NCI-H774 (cell line): ENCODE results near the gene CELF2.
"Not testable (repeated sequence)": the region's sequence is repeated elsewhere in the genome, so short reads cannot be mapped to it uniquely, and the experiment has no call there.

Experiments
- DNase-seq: peaks from one replicate; lab custom pipeline; 2025; lab: John Stamatoyannopoulos, UW

The CELF2 gene

DNA sequence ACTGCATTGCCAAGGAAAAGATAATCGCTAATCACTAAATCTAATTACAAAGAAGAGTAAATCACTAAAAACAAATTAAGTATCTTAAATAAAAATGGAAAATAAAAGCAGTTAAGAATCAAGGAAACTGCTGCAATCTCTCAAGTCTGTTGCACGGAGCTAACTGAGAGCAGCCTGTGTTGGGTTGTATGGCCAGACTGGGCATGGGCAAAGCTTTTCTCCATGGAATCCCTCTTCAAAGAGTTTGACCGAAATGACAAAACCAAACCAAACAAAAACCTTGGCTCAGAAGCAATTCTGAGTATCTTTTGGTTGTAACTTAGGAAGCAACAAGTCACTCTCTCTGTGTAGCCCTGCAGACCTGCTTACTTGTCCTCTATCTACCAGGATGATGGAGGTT lies 78.8 kb downstream of the CELF2 start:
- no peak for DNase-seq

- no peak for DNase-seq
These were observed 80.0 kb downstream of the CELF2 start for GRCh38 chr10:11097686-11098085.

DNA sequence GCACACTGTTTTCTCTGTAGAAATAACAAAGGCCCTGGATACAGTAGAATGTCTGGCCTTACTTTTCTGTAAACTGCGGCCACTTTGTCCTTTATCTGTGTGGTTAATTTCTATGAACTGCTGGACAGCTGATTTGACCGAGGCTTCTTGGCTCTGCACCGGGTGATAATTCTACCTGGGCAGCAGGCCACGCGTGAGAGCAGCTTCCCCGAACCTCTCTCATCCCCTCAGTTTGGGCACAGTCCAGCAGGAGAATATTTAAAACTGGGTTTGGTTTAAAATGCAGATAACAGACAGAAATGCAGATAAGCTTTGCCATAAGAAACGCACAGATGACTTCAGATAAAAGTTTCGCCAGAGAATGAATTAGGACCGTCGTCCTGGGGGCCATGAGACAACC lies 81.0 kb downstream of the CELF2 start:
- DNase-seq = no peak

- DNase-seq = no peak
These were observed 87.4 kb downstream of the CELF2 start for GRCh38 chr10:11104772-11105675.

DNA sequence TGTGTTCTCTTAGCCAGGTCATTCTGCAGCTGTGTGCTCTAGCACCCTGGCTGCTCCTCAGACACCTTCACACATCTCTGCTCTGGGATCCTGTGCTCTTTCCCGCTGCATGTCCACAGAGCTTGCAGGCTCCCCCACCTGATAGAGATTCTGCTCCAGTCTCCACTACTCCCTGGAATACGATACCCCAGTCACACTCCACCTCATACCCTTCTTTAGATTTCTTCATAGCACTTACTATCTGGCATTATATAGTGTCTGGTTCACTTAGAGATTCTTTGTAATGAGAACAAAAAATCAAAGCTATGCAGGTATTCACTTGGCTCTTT lies 88.0 kb downstream of the CELF2 start:
- DNase-seq = no peak

- no peak for DNase-seq
These were observed 89.1 kb downstream of the CELF2 start for GRCh38 chr10:11106621-11107374.

DNA sequence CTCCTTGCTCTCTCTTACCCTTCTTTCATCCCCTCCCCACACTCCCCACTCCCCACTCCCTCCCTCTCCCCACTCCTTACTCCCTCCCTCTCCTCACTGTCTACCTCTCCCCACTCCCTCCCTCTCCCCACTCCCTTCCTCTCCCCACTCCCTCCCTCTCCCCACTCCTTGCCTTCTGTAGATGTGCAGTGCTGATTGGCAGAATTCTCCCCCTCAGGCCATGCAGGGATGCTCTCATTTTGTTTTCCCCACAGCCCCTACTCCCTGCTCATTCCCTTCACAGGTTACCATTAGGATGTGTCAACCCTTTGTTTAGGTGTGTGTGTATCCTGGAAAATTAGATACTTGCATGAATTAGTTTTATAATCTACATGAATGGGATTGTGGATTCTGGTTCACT lies 90.3 kb downstream of the CELF2 start:
- DNase-seq = no peak

- no peak for DNase-seq
These were observed 90.7 kb downstream of the CELF2 start for GRCh38 chr10:11108356-11108755.

- no peak for DNase-seq
These were observed 91.9 kb downstream of the CELF2 start for GRCh38 chr10:11109590-11109989.

DNA sequence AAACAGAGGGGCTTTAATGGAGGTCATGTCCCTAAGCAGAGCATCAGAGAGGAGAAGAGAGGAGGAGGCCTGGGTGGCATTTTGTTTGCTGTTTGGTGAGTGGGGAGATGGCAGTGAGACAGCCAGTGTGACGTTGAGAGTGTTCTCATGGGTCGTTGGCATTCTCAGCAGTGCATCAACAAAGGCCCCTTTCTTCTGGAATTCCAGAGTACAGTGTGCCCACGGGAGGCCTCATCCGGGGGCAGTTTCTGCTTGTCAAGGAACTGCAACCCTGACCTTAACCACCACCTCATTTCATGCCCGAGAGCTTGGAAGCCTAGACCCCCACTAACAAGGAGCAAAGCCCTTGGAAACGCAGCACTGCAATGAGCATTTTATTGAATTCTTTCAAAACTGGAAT lies 92.9 kb downstream of the CELF2 start:
- no peak for DNase-seq

GRCh38 chr10:11111490-11111889 lies 93.8 kb downstream of the CELF2 start:
- DNase-seq = no peak

- no peak for DNase-seq
These were observed 95.0 kb downstream of the CELF2 start for GRCh38 chr10:11112718-11113117.

- no peak for DNase-seq
These were observed 95.5 kb downstream of the CELF2 start for GRCh38 chr10:11113156-11113555.

- no peak for DNase-seq
These were observed 96.6 kb downstream of the CELF2 start for GRCh38 chr10:11114269-11114668.

DNA sequence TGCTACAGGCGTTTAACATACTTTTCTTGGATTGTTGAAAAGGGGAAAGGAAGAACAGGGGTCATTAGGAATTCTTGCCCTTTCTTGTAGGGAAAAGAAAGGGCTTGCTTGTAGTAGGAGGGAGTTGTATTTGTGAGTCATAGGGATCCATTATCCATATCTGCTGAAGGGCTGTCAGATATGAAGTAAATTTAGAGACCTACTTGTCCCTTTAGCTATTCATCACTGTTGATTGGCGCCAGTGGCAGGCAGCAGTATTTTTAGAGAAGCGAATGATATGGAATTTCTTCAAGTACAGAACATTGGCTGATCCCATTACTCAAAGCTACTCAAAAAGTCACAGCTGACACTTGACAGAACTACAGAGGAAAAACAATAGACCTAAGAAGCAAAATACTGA lies 97.7 kb downstream of the CELF2 start:
- no peak for DNase-seq

DNA sequence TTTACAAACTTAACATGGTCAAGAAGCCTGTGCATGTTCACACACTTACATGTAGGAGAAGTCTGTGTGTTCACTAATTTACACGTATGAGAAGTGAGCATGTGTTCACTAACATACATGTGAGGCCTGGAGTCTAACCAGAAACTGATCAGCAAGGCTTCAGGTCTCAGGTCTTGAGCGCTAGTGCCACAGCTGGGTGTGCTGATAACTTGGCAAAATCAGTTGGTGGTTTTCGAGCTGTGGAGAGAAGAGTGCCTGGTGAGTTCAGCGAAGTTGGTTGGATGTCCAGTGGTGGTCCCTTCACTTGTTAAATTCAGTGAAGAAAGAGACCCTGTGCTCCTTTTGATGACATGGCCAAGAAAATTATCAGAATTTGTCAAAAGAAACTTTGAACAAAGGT lies 98.7 kb downstream of the CELF2 start:
- DNase-seq = no peak

- DNase-seq = no peak
These were observed 99.1 kb downstream of the CELF2 start for GRCh38 chr10:11116817-11117216.

DNA sequence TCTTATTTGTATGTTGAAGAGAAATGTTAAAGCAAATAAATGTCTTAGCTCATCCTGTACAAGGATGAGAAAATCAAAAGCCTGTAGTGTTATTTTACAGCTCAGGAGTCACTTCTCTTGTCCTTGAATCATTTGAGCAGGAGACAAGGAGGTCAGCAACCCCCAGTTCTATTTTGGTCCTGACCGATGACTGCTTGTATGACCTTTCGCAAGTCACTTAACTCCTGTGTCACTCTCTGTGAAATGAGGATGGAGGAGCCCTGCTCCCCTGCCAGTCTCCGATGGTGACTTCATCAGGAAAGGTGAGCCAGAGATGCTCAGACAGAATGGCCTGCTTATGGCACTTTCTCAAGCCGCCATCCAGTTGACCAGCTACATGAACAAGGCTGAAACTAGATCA lies 101.0 kb downstream of the CELF2 start:
- no peak for DNase-seq

DNA sequence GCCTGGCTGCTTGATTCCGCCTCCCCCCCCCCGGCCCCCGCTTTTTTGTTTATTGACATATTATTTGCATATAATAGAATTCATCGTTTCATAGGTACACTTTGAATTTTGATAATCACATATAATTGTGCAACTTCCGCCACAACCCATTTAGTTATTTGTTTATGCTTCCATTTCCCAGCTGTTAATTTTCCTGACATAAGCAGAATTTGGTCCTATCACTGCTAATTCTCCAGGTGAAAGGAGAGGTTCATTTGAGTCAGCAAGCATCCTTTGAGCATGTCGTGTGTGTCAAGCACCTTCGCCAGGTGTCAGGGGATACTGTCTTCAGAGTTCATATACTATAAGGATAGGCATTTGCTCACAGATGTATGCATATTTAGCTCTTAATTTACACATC lies 102.2 kb downstream of the CELF2 start:
- no peak for DNase-seq

GRCh38 chr10:11120711-11121110 lies 103.0 kb downstream of the CELF2 start:
- DNase-seq = no peak

- not testable (repeated sequence) for DNase-seq
These were observed 106.2 kb downstream of the CELF2 start for GRCh38 chr10:11123892-11124291.

DNA sequence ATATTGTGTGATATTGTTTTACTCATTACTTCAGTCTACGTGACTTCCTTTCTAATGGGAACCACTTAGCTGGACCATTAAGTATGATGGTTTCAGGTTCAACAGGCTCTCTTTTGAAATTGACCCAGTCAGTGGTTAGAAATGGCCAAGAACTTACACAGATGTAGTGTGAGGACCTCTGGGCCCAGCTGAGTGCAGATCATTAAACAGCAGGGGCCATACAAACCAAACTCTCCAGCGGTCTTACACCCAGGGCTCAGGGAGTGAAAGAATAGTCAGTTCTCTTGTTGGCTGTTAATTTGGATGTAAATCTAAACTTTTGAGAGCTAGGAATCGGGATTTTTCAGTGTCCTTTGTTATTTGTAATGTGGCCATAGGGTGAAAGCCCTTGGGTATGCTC lies 107.3 kb downstream of the CELF2 start:
- DNase-seq = no peak

DNA sequence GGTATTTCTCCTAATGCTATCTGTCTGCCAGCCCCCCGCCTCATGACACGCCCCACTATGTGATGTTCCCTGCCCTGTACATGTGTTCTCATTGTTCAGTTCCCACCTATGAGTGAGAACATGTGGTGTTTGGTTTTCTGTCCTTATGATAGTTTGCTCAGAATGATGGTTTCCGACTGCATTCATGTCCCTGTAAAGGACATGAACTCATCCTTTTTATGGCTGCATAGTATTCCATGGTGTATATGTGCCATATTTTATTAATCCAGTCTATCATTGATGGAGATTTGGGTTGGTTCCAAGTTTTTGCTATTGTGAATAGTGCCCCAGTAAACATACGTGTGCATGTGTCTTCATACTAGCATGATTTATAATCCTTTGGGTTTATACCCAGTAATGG lies 109.3 kb downstream of the CELF2 start:
- DNase-seq = not testable (repeated sequence)
